ENCODE measurements around the gene ACVR2A.
A peak's percentile ranks its signal among the peaks of the same experiment; 100 is the strongest.

The ACVR2A gene

DNA sequence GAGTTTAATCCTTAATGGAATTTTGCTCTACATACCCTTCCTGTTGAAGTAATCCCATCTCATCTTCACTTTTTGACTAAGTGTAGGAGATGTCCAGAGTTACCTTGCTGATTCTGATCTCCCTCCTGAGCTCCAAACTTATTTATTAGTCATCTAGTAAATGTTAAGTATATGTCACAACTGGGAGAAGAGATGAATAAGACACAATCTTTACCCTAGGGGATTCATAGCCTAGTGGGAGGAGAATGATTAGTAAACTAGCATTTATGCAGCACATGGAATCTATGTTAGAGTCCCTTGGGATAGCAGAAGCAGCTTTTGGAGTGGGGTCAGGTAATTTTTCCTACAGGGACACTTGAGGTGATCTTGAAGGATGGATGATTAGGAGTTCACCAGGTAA is 20.7 kb downstream of the ACVR2A start:
- peaks cover 0 to 3% of the 10 kb centered on the region in 2 donors for H3K4me1 Mint-ChIP-seq (ENCODE audit: low read depth in 2 of 2)
- H3K27ac Mint-ChIP-seq, result no peak overlapping the region
- no peaks in the 10 kb centered on the region for H3K36me3 Mint-ChIP-seq (ENCODE audit: insufficient read depth)
- H3K27me3 Mint-ChIP-seq, result peaks cover 0 to 13% of the 10 kb centered on the region in 2 donors
- no peak overlapping the region for H3K4me3 Mint-ChIP-seq
- no peak for ATAC-seq (replicated peaks)
- DNase-seq, result no peak
- H3K9me3 Mint-ChIP-seq, result no peaks in the 10 kb centered on the region

DNA sequence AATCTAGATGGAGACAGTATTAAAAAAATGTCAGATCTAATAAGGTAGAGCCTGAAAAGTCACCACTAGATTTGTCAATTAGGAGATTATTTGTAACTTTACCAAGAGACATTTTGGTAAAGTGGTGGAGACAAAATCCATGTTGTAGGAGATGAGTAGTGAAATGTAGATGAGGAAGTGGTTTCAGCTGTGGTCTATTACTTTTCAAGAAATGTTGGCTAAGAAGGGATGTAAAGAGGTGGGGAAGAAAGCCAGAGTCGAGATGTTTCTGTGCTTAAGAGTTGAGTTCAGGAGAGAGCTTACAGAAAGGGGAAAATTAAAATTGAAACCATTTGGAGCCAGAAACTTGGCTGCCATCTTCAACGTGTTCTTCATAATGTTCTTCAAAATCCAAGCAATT is 22.2 kb downstream of the ACVR2A start:
- Mint-ChIP-seq H3K9me3 (no peaks in the 10 kb centered on the region), H3K27me3 (peaks cover 0 to 9% of the 10 kb centered on the region in 2 donors), H3K36me3 (ENCODE audit: insufficient read depth) (no peaks in the 10 kb centered on the region), H3K27ac (no peak overlapping the region), H3K4me3 (no peak overlapping the region), H3K4me1 (ENCODE audit: low read depth in 2 of 2) (peaks cover 0 to under 1% of the 10 kb centered on the region in 2 donors)
- no peak for ATAC-seq (replicated peaks)
- no peak for DNase-seq

- DNase-seq (no peak), ATAC-seq (replicated peaks) (no peak)
- no peaks in the 10 kb centered on the region for H3K9me3 Mint-ChIP-seq
- no peak overlapping the region for H3K27ac Mint-ChIP-seq
- H3K36me3 Mint-ChIP-seq (ENCODE audit: insufficient read depth), result no peaks in the 10 kb centered on the region
- peaks cover 0 to 18% of the 10 kb centered on the region in 2 donors for H3K27me3 Mint-ChIP-seq
- no peaks in the 10 kb centered on the region for H3K4me1 Mint-ChIP-seq (ENCODE audit: low read depth in 2 of 2)
- no peak overlapping the region for H3K4me3 Mint-ChIP-seq
Observed at GRCh38 chr2:147869934-147870333, 25.1 kb downstream of the ACVR2A start.

GRCh38 chr2:147872967-147873366 is 28.1 kb downstream of the ACVR2A start:
- Mint-ChIP-seq H3K4me3 (no peak overlapping the region), H3K4me1 (ENCODE audit: low read depth in 2 of 2) (no peaks in the 10 kb centered on the region), H3K27me3 (peaks cover 0 to 18% of the 10 kb centered on the region in 2 donors), H3K27ac (no peak overlapping the region), H3K9me3 (no peaks in the 10 kb centered on the region), H3K36me3 (ENCODE audit: insufficient read depth) (no peaks in the 10 kb centered on the region)
- ATAC-seq (replicated peaks), result no peak
- DNase-seq, result no peak

DNA sequence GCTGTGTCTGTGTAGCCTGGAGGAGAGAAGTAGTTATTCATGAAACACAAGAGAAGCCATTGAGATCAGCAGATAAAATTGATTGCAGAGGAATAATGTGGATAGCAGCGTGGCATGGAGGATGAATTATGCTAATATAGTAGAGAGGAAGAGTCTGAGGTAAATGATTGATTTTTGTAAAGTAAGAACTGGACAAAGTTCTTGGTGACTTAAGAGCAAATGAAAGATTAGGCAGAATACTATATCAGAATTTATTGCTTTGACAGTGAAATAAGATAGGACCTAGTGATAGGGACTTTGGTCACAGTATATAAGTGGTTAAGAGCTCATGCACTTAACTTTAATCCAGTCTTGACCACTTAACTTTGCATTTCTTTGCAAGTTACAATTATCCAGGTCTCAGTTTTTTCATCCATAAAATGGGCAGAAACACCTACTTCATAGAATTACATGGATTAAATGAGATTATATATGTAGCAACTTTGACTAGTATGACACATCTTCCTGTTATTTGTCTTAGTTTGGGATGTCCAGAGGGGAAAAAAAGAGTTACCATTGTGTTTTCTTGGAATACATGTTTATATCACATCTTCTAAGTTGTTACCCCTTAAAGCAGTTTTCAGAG is 29.1 kb downstream of the ACVR2A start:
- no peaks in the 10 kb centered on the region for H3K4me1 Mint-ChIP-seq (ENCODE audit: low read depth in 2 of 2)
- H3K9me3 Mint-ChIP-seq, result no peaks in the 10 kb centered on the region
- H3K4me3 Mint-ChIP-seq, result no peak overlapping the region
- no peaks in the 10 kb centered on the region for H3K36me3 Mint-ChIP-seq (ENCODE audit: insufficient read depth)
- ATAC-seq (replicated peaks) (no peak), DNase-seq (no peak)
- peaks cover 0 to 18% of the 10 kb centered on the region in 2 donors for H3K27me3 Mint-ChIP-seq
- no peak overlapping the region for H3K27ac Mint-ChIP-seq

- Mint-ChIP-seq H3K36me3 (ENCODE audit: insufficient read depth) (no peaks in the 10 kb centered on the region), H3K4me3 (no peak overlapping the region), H3K27me3 (no peaks in the 10 kb centered on the region), H3K27ac (no peak overlapping the region), H3K9me3 (no peaks in the 10 kb centered on the region), H3K4me1 (ENCODE audit: low read depth in 2 of 2) (peaks cover 0 to 5% of the 10 kb centered on the region in 2 donors)
- ATAC-seq (replicated peaks), result no peak
- DNase-seq, result no peak
Observed at GRCh38 chr2:147879846-147880245, 35.0 kb downstream of the ACVR2A start.

- no peak for DNase-seq
- Mint-ChIP-seq H3K9me3 (no peaks in the 10 kb centered on the region), H3K4me1 (ENCODE audit: low read depth in 2 of 2) (peaks cover 0 to 6% of the 10 kb centered on the region in 2 donors), H3K36me3 (ENCODE audit: insufficient read depth) (no peaks in the 10 kb centered on the region), H3K27me3 (no peaks in the 10 kb centered on the region), H3K4me3 (no peak overlapping the region), H3K27ac (no peak overlapping the region)
- no peak for ATAC-seq (replicated peaks)
Observed at GRCh38 chr2:147882631-147883030, 37.8 kb downstream of the ACVR2A start.

DNA sequence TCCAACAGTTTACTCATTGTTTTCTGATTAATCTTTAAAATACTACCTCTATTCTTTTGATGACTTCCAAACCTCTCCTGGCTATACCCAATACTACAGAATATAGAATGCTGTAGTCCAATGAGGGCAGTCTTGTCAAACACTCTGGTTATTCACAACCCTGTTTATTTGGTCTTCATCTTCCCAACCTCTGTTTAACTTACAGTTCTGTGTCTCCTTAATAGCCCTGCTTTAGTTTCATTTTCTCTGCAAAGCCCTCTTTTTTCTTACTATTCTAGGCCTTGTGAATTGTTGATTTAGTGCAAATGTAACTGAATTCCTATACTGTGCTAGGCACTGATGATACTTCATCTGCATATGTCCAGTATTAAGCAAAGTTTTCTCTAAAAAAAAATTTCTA is 40.0 kb downstream of the ACVR2A start:
- H3K4me1 Mint-ChIP-seq (ENCODE audit: low read depth in 2 of 2), result peaks cover 0 to 6% of the 10 kb centered on the region in 2 donors

DNA sequence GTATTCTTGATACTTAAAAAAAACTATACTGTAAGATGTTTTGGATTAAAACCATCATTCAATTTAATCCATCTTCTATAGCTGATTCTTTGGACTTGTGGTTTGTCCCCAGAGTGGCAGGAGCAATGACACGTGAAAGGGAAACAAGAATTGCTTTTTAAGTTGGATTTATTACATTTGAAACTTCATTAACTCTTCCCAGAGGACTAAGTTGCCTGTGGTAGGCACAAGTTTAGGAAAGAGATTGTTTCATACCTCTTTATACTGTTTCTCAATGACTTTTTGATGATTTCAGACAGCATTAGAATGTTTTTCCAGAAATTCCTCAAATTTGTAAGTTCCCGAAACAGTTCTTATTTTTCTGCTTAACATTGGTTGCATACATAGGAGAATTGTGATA is 41.3 kb downstream of the ACVR2A start:
- Mint-ChIP-seq H3K4me1 (ENCODE audit: low read depth in 2 of 2) (peaks cover 0 to 6% of the 10 kb centered on the region in 2 donors), H3K27me3 (no peaks in the 10 kb centered on the region), H3K4me3 (no peak overlapping the region), H3K27ac (no peak overlapping the region), H3K36me3 (ENCODE audit: insufficient read depth) (no peaks in the 10 kb centered on the region), H3K9me3 (no peaks in the 10 kb centered on the region)
- ATAC-seq (replicated peaks) (no peak), DNase-seq (no peak)

More for the DNA sequence above, 40.0 kb downstream of the ACVR2A start:
- H3K9me3 Mint-ChIP-seq, result no peaks in the 10 kb centered on the region
- ATAC-seq (replicated peaks) (no peak), DNase-seq (no peak)
- no peaks in the 10 kb centered on the region for H3K27me3 Mint-ChIP-seq
- H3K4me3 Mint-ChIP-seq, result peak overlapping the region in 1 of 2 donors; percentile 1
- H3K36me3 Mint-ChIP-seq (ENCODE audit: insufficient read depth), result no peaks in the 10 kb centered on the region
- no peak overlapping the region for H3K27ac Mint-ChIP-seq

DNA sequence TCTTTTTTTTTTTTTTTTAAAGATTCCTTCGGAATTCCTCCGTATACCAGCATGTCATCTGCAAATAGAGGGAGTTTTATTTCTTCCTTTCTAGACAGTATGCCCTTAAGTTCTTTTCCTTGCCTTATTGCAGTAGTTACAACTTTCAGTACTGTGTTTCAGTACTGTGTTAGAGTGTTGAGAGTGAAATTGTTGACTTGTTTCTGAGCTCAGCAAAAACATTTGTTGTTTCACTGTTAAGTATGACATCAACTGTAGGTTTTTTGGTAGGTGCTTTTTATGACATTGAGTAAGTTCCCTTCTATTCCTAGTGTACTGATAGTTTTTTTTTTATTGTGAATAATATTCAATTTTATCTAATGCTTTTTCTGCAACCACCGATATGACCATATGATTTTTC is 43.9 kb downstream of the ACVR2A start:
- DNase-seq, result no peak
- peaks cover 0 to 6% of the 10 kb centered on the region in 2 donors for H3K4me1 Mint-ChIP-seq (ENCODE audit: low read depth in 2 of 2)
- H3K9me3 Mint-ChIP-seq, result no peaks in the 10 kb centered on the region
- no peak for ATAC-seq (replicated peaks)
- H3K4me3 Mint-ChIP-seq, result no peak overlapping the region
- H3K27me3 Mint-ChIP-seq, result no peaks in the 10 kb centered on the region
- no peak overlapping the region for H3K27ac Mint-ChIP-seq
- H3K36me3 Mint-ChIP-seq (ENCODE audit: insufficient read depth), result no peaks in the 10 kb centered on the region

DNA sequence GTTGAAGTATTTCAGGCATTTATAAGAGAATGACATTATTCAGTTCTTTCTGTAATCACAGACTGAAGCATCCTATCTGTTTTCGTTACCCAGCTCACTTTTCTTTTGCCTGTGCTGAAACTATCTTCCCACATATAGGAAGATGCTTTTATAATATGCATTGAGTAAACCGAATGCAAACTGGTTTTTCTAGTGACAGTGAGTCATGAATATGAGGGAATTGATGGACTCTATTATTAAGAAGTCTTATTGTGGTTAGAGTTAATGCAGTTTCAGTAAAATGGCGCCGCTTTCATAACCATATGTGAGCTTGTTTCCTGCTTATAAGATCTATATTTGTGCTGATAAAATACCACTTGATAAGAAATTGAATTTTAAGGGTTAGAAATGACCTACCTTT is 59.2 kb downstream of the ACVR2A start:
- Mint-ChIP-seq H3K36me3 (ENCODE audit: insufficient read depth) (no peaks in the 10 kb centered on the region), H3K9me3 (no peaks in the 10 kb centered on the region), H3K27me3 (no peaks in the 10 kb centered on the region), H3K4me3 (no peak overlapping the region), H3K4me1 (ENCODE audit: low read depth in 2 of 2) (no peaks in the 10 kb centered on the region), H3K27ac (no peak overlapping the region)
- no peak for ATAC-seq (replicated peaks)
- no peak for DNase-seq

- Mint-ChIP-seq H3K4me1 (ENCODE audit: low read depth in 2 of 2) (no peaks in the 10 kb centered on the region), H3K4me3 (no peak overlapping the region), H3K36me3 (ENCODE audit: insufficient read depth) (no peaks in the 10 kb centered on the region), H3K27me3 (peaks cover 0 to 17% of the 10 kb centered on the region in 2 donors), H3K27ac (no peak overlapping the region), H3K9me3 (no peaks in the 10 kb centered on the region)
- no peak for ATAC-seq (replicated peaks)
- no peak for DNase-seq
Observed at GRCh38 chr2:147909178-147909577, 64.3 kb downstream of the ACVR2A start.

DNA sequence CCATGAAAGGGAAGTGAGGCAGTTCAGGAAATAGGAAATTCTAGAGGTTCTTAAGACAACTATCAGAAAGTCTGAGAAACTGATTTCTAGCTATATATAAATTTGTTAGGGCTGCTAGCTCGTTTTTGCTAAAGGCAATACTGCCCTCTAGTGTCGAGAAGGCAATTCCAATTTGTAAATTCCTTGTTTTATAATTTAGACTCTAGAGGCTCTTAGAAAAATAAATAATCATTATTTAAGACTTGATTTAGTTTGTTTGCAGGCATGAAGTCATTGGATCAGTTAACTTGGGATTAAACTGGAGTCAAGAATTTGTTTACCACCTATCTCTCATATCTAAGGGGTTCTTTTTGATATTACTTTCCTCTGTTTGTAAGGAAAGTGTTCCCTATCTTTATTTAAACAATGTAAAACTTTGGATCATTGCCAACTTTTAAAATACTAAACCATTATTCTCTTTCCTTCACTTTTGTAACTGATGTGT is 66.2 kb downstream of the ACVR2A start:
- H3K4me1 Mint-ChIP-seq (ENCODE audit: low read depth in 2 of 2), result no peaks in the 10 kb centered on the region
- DNase-seq (peak; percentile 28 to 40 (median 37)), ATAC-seq (replicated peaks) (peak; percentile 37)
- H3K27ac Mint-ChIP-seq, result no peak overlapping the region
- no peaks in the 10 kb centered on the region for H3K36me3 Mint-ChIP-seq (ENCODE audit: insufficient read depth)
- no peaks in the 10 kb centered on the region for H3K9me3 Mint-ChIP-seq
- peaks cover 0 to 22% of the 10 kb centered on the region in 2 donors for H3K27me3 Mint-ChIP-seq
- H3K4me3 Mint-ChIP-seq, result no peak overlapping the region

DNA sequence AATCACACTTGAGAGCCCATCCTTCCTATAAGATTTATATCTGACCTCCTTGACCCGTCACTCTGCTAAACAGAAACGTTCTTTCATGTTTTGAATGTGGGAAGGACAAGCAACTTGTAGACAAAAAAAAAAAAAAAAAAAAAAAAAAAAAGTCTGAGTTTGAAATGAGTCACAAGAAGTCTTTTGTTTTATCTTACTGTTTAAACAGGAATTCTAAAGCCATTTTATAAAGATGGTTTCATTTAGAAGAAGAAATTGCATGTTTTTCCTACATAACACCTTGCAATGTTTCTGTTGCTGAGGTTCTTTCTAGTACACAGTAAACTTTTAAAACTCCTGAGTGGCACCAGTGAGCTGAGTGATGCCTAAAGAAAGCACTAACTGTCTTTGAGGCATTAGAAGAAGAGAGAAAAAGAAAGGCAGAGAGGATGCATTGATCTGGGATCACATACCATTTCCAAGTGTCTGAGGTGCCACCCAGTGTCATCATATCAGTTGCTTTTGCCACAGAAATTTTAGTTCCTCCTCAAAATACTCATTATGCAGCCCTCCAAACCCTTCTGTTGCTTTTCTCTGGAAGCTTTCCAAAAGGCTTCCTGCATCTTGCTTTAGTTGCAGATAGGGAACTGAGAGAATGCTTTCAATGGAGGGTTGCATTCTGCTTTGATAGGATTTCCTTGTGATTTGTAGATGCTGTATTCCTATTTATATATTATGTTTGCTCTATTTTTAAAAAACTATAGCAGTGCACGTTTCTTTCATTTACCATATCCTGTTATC is 69.1 kb downstream of the ACVR2A start:
- DNase-seq, result no peak

More for the DNA sequence above, 69.1 kb downstream of the ACVR2A start:
- Mint-ChIP-seq H3K4me1 (ENCODE audit: low read depth in 2 of 2) (no peaks in the 10 kb centered on the region), H3K36me3 (ENCODE audit: insufficient read depth) (no peaks in the 10 kb centered on the region), H3K27ac (no peak overlapping the region), H3K27me3 (peaks cover 0 to 35% of the 10 kb centered on the region in 2 donors), H3K4me3 (no peak overlapping the region), H3K9me3 (no peaks in the 10 kb centered on the region)
- ATAC-seq (replicated peaks), result no peak

All from effector memory CD8-positive, alpha-beta T cell (primary cell).